SK-N-SH (cell line): Measurements from ENCODE around the gene NR1H4. TPM values are rescaled to one million over a fixed set of nuclear protein-coding genes. Genes with fewer than 3 reads are reported as not detected.

Experiments
- CTCF ChIA-PET: fragments of 300-600, 350-600 bp; formaldehyde crosslinking; extraction: SDS; loops from one replicate; lab custom pipeline; 2021; lab: Yijun Ruan, JAX
- POLR2A ChIA-PET: fragments of 350-600 bp; sonication (Branson Sonifier 250); formaldehyde crosslinking; extraction: SDS; loops from one replicate; lab custom pipeline; 2020; ENCODE audit warnings: antibody characterized with exemption, inconsistent platforms; lab: Yijun Ruan, JAX
- DNase-seq: peaks from one replicate; pipeline ENCODE4 v3.0.0; 2012
- H2AFZ ChIP-seq: fragments of 200-600 bp; sonication (generic); 2 replicates; pipeline ENCODE4 v1.8.1; 2016; ENCODE audit warnings: antibody characterized with exemption, mild to moderate bottlenecking, low read depth
- H3F3A ChIP-seq: fragments of 200-600 bp; sonication (generic); replicated peaks from 2 replicates; pipeline ENCODE3; 2016; ENCODE audit warnings: antibody characterized with exemption, mild to moderate bottlenecking; ENCODE audit not compliant: insufficient read depth
- H3K27ac ChIP-seq, 2 experiments: fragments of 200-500 bp in 1 of 2; fragments of 200-600 bp in 1 of 2; sonication (Bioruptor generic) in 1 of 2; sonication (generic), shearing (Covaris generic) in 1 of 2; 2 replicates each; pipeline versions ENCODE4 v1.5.1 to v1.6.1; 2014 to 2016; ENCODE audit warnings: low read depth in 2 of 2, inconsistent platforms in 1 of 2, low read length in 1 of 2, mild to moderate bottlenecking in 1 of 2, mixed read lengths in 1 of 2
- H3K27me3 ChIP-seq: fragments of 200-600 bp; sonication (generic), shearing (Covaris generic); 2 replicates; pipeline ENCODE4 v1.6.1; 2016; ENCODE audit warnings: mixed run types; ENCODE audit not compliant: insufficient read depth
- H3K36me3 ChIP-seq, 2 experiments: fragments of 200-500 bp in 1 of 2; fragments of 200-600 bp in 1 of 2; sonication (Bioruptor generic) in 1 of 2; sonication (generic) in 1 of 2; replicated peaks in 1 of 2; 2 replicates each; pipeline versions ENCODE3 to v1.5.1; 2014 to 2016; ENCODE audit warnings: low read length in 1 of 2, mild to moderate bottlenecking in 1 of 2; ENCODE audit not compliant: insufficient read depth in 2 of 2, control insufficient read depth in 1 of 2
- H3K4me1 ChIP-seq, 2 experiments: fragments of 200-500 bp in 1 of 2; fragments of 200-600 bp in 1 of 2; sonication (Bioruptor generic) in 1 of 2; sonication (generic), shearing (Covaris generic) in 1 of 2; 2 replicates each; pipeline versions ENCODE4 v1.5.1 to v1.6.1; 2014 to 2016; ENCODE audit warnings: low read depth in 1 of 2, low read length in 1 of 2, mixed run types in 1 of 2; ENCODE audit not compliant: insufficient read depth in 2 of 2, control insufficient read depth in 1 of 2
- H3K4me2 ChIP-seq: fragments of 200-600 bp; sonication (generic), shearing (Covaris generic); 2 replicates; pipeline ENCODE4 v1.6.1; 2017; ENCODE audit warnings: mixed run types
- H3K4me3 ChIP-seq, 2 experiments: fragments of 200-500 bp in 1 of 2; fragments of 200-600 bp in 1 of 2; sonication (Bioruptor generic) in 1 of 2; sonication (generic), shearing (Covaris generic) in 1 of 2; 2 replicates each; pipeline versions ENCODE4 v1.5.1 to v1.8.1; 2014 to 2016; ENCODE audit warnings: low read depth in 2 of 2, inconsistent platforms in 1 of 2, low read length in 1 of 2, mild to moderate bottlenecking in 1 of 2, mixed read lengths in 1 of 2, moderate library complexity in 1 of 2
- H3K79me2 ChIP-seq: fragments of 200-600 bp; sonication (generic); 2 replicates; pipeline ENCODE4 v1.8.1; 2017; ENCODE audit warnings: mild to moderate bottlenecking; ENCODE audit not compliant: insufficient read depth
- H3K9ac ChIP-seq: fragments of 200-600 bp; sonication (generic); 2 replicates; pipeline ENCODE4 v1.6.1; 2017; ENCODE audit warnings: mixed run types
- H3K9me2 ChIP-seq: fragments of 200-600 bp; sonication (generic); 2 replicates; pipeline ENCODE4 v1.6.1; 2017; ENCODE audit warnings: mixed run types
- H3K9me3 ChIP-seq: fragments of 200-600 bp; sonication (generic); 2 replicates; pipeline ENCODE4 v1.6.1; 2017; ENCODE audit warnings: mixed run types, mild to moderate bottlenecking, moderate library complexity
- H4K20me1 ChIP-seq: fragments of 200-600 bp; sonication (generic); 2 replicates; pipeline ENCODE4 v1.6.1; 2017; ENCODE audit warnings: mild to moderate bottlenecking, mixed run types; ENCODE audit not compliant: insufficient read depth
- CHD2 ChIP-seq: fragments of 150-350 bp; IDR thresholded peaks from 2 replicates; pipeline ENCODE4 v1.6.1; 2018; ENCODE audit warnings: low read length; ENCODE audit not compliant: partially characterized antibody
- ELF1 ChIP-seq: IDR thresholded peaks from 2 replicates; pipeline ENCODE4 v1.4.0; 2012
- FOXM1 ChIP-seq: IDR thresholded peaks from 2 replicates; pipeline ENCODE4 v1.4.0; 2012; ENCODE audit warnings: low read depth, mild to moderate bottlenecking
- GABPA ChIP-seq: IDR thresholded peaks from 2 replicates; pipeline ENCODE4 v1.4.0; 2012; ENCODE audit warnings: low read depth, mild to moderate bottlenecking
- IRF3 ChIP-seq: fragments of 150-350 bp; IDR thresholded peaks from 2 replicates; pipeline ENCODE4 v1.6.1; 2016; ENCODE audit warnings: mild to moderate bottlenecking, low read depth, low read length
- JUND ChIP-seq: IDR thresholded peaks from 2 replicates; pipeline ENCODE4 v1.4.0; 2012
- NRF1 ChIP-seq: IDR thresholded peaks from 2 replicates; pipeline ENCODE4 v1.6.1; 2012; ENCODE audit warnings: low read depth, mild to moderate bottlenecking, low read length
- RAD21 ChIP-seq: IDR thresholded peaks from 2 replicates; pipeline ENCODE4 v1.6.1; 2012; ENCODE audit warnings: mild to moderate bottlenecking, low read length
- SMC3 ChIP-seq: IDR thresholded peaks from 2 replicates; pipeline ENCODE4 v1.6.1; 2012; ENCODE audit warnings: low read depth, low read length, improper control_type of control experiment
- TAF1 ChIP-seq: IDR thresholded peaks from 2 replicates; pipeline ENCODE4 v1.6.1; 2012; ENCODE audit warnings: low read depth, mild to moderate bottlenecking, low read length, moderate library complexity, borderline replicate concordance
- TEAD4 ChIP-seq: IDR thresholded peaks from 2 replicates; pipeline ENCODE4 v1.4.0; 2012; ENCODE audit warnings: mild to moderate bottlenecking, borderline replicate concordance; ENCODE audit not compliant: insufficient read depth
- ZBTB33 ChIP-seq: IDR thresholded peaks from 2 replicates; pipeline ENCODE4 v1.4.0; 2012; ENCODE audit warnings: low read depth, borderline replicate concordance
- WGBS: methylation state at CpG from one replicate; pipeline ENCODE4 v1.1.6; 2017; ENCODE audit warnings: low lambda C conversion rate; 5-methylcytosine and 5-hydroxymethylcytosine counted together
- polyA plus RNA-seq, 3 experiments: library from polyadenylated mRNA; depleted of rRNA; stranded (reverse); fragments of >200 nt; gene quantifications; 2 replicates each; pipeline ENCODE4 v1.2.3, GENCODE V29; 2012
- TF ChIP-seq, protein P1 (sequence below): IDR thresholded peaks from 2 replicates; pipeline ENCODE4; 2012
- TF ChIP-seq, protein P2 (sequence below): IDR thresholded peaks from 2 replicates; pipeline ENCODE4 v1.4.0; 2012; ENCODE audit warnings: low read depth
- TF ChIP-seq, protein P3 (sequence below): fragments of 200-600 bp; sonication (generic); IDR thresholded peaks from 2 replicates; pipeline ENCODE4 v1.6.1; 2017; ENCODE audit warnings: antibody characterized with exemption, mild to moderate bottlenecking, moderate library complexity
- TF ChIP-seq, protein P4 (sequence below): fragments of 150-350 bp; IDR thresholded peaks from 2 replicates; pipeline ENCODE4 v1.6.1; 2017; ENCODE audit warnings: antibody characterized with exemption, low read length, low read depth, borderline replicate concordance
- TF ChIP-seq, protein P5 (sequence below): IDR thresholded peaks from 2 replicates; pipeline ENCODE4 v1.6.1; 2012; ENCODE audit warnings: mild to moderate bottlenecking, low read depth, low read length, moderate library complexity
- TF ChIP-seq, protein P6 (sequence below): IDR thresholded peaks from 2 replicates; pipeline ENCODE4 v1.4.0; 2012; ENCODE audit warnings: low read depth, borderline replicate concordance

Gene NR1H4
- polyA plus RNA-seq, 1 of the 3 experiments (the other 2 are of a cell fraction), result not detected

DNA sequence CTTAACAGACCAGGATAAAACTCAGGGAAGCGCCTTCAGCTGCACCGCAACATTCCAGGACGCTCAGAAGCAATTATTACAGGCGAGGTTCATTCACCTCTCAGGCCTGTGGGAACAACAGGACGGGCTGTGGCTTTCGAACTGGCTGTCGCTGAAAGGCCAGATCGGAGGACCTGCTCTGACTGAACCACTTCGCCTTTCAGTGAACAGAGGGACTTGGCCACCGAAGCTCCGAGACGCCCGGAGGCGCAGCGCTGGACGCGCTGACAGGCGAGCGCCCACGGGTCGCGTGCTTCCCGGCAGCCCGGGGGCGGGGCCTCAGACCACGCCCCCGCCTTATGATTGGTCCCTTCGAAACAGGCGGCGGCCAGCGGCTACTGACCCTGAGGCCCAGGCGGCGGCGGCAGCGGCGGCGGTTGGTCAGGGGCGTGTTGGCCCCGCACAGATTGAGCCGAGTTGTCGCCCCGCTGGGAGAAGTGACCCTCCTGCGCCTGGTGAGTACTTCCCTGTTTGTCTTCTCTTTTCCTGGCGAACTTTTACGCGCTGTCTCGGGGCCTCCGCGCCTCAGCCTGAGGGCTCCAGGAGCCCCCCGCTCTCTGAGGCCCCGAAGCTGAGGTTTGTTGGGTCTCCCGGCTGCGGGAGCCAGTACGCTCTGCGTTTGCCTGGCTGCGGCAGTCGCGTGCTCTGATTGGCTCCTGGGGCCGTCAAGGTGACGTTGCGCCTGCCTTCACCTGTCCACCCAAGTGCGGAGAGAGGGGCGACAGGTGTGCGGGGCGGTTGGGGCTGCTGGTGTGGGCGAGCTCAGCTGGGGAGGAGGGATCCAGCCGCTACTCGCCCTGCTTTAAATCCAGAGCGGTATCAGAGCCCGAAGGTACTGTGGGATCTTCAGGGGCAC lies 99.9 kb downstream of the NR1H4 start, which contains the start of gene GAS2L3:
TSS of gene GAS2L3 (plus strand) at position 393 of the 895 bp plus-strand sequence. CDS start 21,221 bp downstream, outside the sequence.
- Histone ChIP-seq H4K20me1 (no peaks in the 10 kb centered on the region; the same call in 1 of the 2 replicates), H3K4me3 (peak within 1 kb of the TSS; percentile 91 to 96), H3K27ac (peak within 1 kb of the TSS; percentile 38 to 65; a peak in 3 of 4 replicates), H3K9ac (peak within 1 kb of the TSS; percentile 77), H3K4me2 (peak within 1 kb of the TSS; percentile 99), H3K4me1 (peaks cover 8 to 17% of the 10 kb centered on the region in 2 experiments), H3K9me3 (no peaks in the 10 kb centered on the region), H2AFZ (peak within 1 kb of the TSS; percentile 99), H3K27me3 (no peaks in the 10 kb centered on the region), H3F3A (peaks cover 21% of the 10 kb centered on the region), H3K36me3 (no peaks in the 10 kb centered on the region), H3K9me2 (no peaks in the 10 kb centered on the region), H3K79me2 (peaks cover 49% of the 10 kb centered on the region)
- 2% methylated on average over 10 of the region's 70 CpGs for WGBS
- peak; percentile 95 for DNase-seq
- ChIA-PET CTCF (interaction anchor here (1.2 to 3.2 kb wide), 3 partner anchors 19 to 339 kb away, joined by 3 to 12 read pairs (median 5); no protein-coding TSS in a partner anchor), POLR2A (no interaction called here)
- TF ChIP-seq, protein P1, sequence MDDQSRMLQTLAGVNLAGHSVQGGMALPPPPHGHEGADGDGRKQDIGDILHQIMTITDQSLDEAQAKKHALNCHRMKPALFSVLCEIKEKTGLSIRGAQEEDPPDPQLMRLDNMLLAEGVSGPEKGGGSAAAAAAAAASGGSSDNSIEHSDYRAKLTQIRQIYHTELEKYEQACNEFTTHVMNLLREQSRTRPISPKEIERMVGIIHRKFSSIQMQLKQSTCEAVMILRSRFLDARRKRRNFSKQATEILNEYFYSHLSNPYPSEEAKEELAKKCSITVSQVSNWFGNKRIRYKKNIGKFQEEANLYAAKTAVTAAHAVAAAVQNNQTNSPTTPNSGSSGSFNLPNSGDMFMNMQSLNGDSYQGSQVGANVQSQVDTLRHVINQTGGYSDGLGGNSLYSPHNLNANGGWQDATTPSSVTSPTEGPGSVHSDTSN, result peak; percentile 90
- no peak for TF ChIP-seq RAD21
- TF ChIP-seq ZBTB33, result no peak
- TF ChIP-seq, protein P2, sequence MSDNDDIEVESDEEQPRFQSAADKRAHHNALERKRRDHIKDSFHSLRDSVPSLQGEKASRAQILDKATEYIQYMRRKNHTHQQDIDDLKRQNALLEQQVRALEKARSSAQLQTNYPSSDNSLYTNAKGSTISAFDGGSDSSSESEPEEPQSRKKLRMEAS, result peak; percentile 93
- no peak for TF ChIP-seq ELF1
- no peak for TF ChIP-seq GABPA
- no peak; the same call in 1 of the 2 replicates for TF ChIP-seq IRF3
- TF ChIP-seq, protein P3, sequence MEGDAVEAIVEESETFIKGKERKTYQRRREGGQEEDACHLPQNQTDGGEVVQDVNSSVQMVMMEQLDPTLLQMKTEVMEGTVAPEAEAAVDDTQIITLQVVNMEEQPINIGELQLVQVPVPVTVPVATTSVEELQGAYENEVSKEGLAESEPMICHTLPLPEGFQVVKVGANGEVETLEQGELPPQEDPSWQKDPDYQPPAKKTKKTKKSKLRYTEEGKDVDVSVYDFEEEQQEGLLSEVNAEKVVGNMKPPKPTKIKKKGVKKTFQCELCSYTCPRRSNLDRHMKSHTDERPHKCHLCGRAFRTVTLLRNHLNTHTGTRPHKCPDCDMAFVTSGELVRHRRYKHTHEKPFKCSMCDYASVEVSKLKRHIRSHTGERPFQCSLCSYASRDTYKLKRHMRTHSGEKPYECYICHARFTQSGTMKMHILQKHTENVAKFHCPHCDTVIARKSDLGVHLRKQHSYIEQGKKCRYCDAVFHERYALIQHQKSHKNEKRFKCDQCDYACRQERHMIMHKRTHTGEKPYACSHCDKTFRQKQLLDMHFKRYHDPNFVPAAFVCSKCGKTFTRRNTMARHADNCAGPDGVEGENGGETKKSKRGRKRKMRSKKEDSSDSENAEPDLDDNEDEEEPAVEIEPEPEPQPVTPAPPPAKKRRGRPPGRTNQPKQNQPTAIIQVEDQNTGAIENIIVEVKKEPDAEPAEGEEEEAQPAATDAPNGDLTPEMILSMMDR, result no peak
- TF ChIP-seq, protein P4, sequence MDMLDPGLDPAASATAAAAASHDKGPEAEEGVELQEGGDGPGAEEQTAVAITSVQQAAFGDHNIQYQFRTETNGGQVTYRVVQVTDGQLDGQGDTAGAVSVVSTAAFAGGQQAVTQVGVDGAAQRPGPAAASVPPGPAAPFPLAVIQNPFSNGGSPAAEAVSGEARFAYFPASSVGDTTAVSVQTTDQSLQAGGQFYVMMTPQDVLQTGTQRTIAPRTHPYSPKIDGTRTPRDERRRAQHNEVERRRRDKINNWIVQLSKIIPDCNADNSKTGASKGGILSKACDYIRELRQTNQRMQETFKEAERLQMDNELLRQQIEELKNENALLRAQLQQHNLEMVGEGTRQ, result no peak
- TF ChIP-seq, protein P5, sequence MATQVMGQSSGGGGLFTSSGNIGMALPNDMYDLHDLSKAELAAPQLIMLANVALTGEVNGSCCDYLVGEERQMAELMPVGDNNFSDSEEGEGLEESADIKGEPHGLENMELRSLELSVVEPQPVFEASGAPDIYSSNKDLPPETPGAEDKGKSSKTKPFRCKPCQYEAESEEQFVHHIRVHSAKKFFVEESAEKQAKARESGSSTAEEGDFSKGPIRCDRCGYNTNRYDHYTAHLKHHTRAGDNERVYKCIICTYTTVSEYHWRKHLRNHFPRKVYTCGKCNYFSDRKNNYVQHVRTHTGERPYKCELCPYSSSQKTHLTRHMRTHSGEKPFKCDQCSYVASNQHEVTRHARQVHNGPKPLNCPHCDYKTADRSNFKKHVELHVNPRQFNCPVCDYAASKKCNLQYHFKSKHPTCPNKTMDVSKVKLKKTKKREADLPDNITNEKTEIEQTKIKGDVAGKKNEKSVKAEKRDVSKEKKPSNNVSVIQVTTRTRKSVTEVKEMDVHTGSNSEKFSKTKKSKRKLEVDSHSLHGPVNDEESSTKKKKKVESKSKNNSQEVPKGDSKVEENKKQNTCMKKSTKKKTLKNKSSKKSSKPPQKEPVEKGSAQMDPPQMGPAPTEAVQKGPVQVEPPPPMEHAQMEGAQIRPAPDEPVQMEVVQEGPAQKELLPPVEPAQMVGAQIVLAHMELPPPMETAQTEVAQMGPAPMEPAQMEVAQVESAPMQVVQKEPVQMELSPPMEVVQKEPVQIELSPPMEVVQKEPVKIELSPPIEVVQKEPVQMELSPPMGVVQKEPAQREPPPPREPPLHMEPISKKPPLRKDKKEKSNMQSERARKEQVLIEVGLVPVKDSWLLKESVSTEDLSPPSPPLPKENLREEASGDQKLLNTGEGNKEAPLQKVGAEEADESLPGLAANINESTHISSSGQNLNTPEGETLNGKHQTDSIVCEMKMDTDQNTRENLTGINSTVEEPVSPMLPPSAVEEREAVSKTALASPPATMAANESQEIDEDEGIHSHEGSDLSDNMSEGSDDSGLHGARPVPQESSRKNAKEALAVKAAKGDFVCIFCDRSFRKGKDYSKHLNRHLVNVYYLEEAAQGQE, result no peak
- TF ChIP-seq, protein P6, sequence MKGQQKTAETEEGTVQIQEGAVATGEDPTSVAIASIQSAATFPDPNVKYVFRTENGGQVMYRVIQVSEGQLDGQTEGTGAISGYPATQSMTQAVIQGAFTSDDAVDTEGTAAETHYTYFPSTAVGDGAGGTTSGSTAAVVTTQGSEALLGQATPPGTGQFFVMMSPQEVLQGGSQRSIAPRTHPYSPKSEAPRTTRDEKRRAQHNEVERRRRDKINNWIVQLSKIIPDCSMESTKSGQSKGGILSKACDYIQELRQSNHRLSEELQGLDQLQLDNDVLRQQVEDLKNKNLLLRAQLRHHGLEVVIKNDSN, result 0 out of 2 replicates have a peak, but pooled peaks have one; percentile 42
- peak; percentile 51; the same call in 1 of the 2 replicates for TF ChIP-seq TAF1
- TF ChIP-seq FOXM1, result peak; percentile 97
- TF ChIP-seq SMC3, result no peak
- TF ChIP-seq CHD2, result peak; percentile 40
- TF ChIP-seq JUND, result no peak
- TF ChIP-seq TEAD4, result 0 out of 2 replicates have a peak, but pooled peaks have one; percentile 13
- TF ChIP-seq NRF1, result no peak
